Measurements from ENCODE around the gene ANO4.

Gene ANO4

DNA sequence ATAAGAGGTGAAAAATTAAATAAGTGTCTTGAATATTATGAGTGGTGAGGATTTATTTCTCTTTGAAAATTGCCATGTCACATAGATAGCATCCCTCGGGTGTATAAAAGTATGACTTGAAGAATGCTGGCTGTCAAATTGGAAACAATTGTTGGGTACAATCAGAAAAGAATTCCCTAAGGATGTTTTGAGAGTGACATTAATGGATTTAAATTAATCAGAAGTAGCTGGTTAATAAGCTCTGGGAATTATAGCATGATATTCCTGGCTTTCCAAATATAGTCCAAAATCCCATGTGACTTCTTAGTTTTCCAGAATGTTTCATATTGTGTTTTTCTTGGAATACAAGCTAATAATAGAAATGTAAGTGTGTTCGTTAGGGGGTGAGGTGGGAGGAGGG, 196.5 kb downstream of the ANO4 start:
- no peak for DNase-seq (ENCODE audit: low read depth)

DNA sequence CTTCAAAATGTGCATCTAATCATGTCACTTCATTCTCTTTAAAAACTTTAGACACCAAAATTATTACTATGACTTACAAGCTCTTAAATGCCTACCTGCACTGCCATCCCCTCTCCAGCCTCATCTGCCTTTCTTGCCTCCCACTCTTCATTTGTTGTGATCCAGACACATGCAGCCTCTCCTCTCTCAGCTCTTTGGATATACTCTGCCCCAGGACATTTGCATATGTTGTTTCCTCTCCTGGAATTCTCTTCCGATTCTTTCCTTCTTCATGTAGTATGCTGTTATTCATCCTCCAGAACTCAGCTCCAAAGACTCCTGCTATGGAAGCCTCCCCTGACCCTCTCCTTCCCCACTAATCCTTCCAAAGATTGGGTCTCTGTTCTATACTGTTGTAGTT, 197.6 kb downstream of the ANO4 start:
- DNase-seq (ENCODE audit: low read depth): no peak

DNA sequence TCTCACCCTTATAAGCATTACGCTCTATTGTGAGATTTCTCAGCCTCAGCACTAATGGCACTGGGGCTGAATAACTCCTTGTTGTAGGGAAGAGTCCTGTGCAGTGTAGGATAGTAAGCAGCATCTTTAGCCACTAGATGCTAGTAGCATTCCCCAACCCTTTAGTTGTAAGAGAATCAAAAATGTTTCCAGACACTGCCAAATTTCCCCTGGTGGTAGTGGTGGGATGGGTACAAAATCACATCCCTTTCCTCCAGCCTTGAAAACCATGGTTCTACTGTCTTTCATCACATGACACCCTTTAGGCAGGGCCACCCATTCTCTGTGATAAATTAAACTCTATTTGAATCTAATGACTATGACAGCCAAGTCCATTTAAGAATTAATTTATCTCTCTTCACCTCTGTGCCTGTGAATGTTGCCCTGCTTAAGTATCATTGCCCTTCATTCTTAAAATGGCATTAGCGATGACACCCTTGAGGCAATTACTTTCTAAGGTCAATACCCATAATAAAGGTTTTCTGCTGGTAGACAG, 199.4 kb downstream of the ANO4 start:
- no peak for DNase-seq (ENCODE audit: low read depth)

DNA sequence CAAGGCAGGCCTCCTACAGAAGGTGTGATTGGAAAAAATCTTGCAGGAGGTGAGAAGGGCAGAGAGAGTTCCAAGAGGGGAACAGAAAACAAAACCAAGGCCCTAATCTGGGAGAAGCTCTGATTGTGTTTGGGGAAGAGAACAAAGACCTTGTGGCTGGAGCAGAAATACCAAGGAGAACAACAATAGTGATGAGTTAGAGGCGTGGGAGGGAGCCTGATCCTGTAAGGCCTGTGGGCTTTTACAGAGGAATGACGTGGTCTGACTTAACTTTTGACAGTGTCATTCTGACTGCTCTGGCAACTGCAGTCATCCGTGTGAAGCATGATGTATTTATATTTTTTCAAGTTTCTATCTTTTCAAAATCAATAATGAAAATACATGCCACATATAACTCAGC, 200.6 kb downstream of the ANO4 start:
- DNase-seq (ENCODE audit: low read depth): no peak

DNA sequence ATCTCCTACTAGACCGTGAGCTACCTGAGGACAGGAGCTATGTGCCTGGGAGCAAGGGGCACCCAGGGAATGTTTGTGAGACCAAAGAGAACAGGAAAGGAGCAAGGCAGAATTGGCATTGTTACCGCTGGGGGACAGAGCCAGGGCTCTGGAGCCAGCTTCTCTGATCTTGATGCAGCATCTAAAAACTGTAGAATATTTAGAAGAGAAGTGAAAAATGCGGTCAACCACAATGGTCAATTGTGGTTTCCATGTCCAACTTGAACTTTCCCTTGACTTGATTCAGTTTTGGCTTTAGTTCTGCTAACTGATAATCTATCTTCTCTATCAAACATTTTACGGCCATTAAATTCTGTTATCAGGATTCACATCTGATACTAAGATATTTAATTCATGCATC, 201.2 kb downstream of the ANO4 start:
- DNase-seq (ENCODE audit: low read depth): no peak

DNA sequence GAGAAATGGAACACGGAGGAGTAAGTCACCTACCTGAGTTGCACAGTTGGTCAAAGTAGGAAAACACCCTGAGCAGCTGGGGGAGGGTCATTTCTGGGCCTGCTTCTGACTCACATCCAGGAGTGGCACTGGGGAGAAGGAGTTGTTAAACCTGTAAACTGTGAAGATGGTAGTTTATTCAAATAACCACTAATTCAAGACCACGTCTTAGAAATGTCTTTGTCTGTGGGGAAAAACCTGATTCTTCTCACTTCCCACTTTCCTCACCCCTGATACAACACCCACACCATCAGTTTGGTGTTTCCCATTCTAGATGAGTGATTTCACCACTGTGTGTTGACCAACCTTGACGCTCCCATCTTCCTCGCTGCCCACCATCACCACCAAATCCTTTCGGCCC, 207.1 kb downstream of the ANO4 start:
- no peak for DNase-seq (ENCODE audit: low read depth)

DNA sequence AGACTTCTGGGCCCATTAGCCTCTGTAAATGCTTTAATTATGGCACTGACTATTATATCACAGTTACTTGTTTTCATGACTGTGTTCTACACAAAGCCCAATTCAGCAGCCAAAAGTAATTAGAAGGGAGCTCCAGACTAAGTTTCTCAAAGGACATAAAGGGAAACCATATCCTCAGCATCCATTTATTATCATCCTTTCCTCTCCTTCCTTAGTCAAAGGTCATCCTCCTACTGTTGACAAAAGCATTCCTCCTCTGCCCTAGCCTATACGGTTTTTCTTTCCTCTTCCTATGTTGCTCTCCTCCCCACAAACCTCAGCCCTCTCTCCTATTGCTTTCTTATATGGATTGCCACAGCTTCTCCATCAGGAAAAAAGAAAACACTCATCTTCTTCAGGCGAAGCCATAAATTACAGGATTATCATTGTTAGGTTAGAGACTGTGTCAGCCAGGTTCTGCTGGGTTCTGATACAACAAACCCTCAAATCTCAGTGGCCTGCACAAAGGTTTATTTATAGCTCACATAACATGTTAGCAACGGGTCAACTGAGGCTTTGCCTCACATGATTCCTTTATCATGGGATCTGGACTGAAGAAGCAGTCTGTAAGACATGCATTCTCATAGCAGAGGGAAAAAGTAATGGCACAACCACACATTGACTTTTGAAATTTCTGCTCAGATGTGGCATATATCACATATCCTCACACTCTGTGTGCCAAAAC, 208.3 kb downstream of the ANO4 start:
- no peak for DNase-seq (ENCODE audit: low read depth)

DNA sequence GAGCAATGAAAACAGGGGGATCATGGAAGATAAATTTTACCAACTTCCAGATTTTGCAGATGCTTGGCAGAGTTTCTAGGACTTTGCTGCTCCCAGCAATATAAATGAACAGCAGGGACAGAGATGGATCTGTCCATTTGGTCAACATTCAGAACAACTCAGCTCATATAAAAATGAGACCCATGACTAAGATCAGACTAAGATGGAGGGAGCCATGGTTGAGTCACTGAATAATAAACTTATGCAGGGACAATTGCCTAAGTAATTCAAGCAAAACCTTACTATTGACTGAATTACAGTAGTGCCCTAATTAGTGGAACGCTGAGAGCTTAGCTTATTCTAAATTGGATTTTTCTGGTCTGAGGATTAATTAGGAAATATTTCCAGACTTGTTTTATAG, 210.3 kb downstream of the ANO4 start:
- no peak for DNase-seq (ENCODE audit: low read depth)

DNA sequence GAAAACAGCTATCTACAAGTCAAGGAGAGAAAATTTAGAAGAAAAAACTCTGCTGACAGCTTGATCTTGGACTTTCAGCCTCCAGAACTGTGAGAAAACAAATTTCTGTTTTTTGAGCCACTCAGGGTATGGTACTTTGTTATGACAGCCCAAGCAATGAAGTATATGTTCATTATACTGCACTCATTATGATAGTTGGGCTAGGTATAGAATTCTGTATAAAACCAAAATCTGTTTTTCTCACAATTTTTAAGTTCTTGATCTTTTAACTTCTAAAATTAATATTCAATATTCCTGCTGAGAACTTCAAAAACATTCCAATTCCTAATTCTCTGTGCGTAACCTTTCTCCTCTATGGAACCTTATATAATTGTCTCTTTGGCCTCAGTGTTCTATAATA, 214.7 kb downstream of the ANO4 start:
- no peak for DNase-seq (ENCODE audit: low read depth)

DNA sequence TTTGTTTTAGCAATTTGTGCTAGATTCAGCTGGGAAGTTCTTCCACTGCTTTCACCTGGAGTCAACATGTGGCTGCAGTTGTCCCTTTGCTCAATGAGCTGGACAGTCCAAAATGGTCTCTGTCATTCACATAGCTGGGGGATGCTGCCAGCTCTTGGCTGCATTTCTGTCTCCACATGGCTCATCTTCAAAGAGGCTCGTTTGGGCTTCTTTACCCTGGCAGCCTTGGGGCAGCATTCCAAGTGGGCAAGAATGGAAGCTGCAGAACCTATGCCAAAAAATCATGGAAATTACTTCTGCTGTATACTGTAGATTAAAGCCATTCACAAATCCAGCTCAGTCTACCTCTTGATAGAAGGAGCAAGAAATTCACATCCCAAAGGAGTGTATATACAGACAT, 216.3 kb downstream of the ANO4 start:
- no peak for DNase-seq (ENCODE audit: low read depth)

DNA sequence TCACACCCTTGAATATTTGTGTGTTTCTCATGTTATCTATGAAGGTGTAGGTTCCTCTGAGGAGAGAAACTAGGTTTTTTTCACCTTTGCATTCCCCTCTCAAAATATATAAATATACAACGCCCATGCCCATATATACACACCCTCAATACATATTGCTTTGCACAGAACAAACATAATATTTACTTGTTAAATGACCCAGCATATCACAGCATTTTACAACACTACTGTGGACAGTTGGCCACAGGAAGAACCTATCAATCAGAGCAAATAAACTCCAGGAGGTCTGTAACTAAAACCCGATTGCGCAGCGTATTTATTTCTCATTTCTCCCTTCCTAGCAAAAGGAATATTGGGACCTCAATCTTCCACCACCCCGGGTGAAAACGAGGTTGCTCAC, 219.4 kb downstream of the ANO4 start:
- DNase-seq (ENCODE audit: low read depth): no peak

DNA sequence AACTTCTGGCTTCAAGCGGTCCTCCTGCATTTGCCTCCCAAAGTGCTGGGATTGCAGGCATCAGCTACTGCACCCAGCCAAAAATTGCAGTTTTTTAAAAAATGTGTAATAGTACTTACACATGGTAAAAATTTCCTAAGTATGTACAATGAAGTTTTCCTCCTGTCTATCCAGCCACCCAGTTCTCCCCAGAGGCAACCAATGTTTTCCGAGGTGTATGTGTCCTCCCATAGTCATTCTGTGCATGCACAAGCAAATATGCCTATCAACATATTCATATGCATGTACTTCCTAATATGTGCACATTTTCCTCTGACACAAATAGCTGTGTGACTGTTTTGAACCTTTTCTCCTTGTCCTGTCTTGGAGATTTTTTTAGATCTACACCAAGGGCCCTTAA, 220.5 kb downstream of the ANO4 start:
- no peak for DNase-seq (ENCODE audit: low read depth)

DNA sequence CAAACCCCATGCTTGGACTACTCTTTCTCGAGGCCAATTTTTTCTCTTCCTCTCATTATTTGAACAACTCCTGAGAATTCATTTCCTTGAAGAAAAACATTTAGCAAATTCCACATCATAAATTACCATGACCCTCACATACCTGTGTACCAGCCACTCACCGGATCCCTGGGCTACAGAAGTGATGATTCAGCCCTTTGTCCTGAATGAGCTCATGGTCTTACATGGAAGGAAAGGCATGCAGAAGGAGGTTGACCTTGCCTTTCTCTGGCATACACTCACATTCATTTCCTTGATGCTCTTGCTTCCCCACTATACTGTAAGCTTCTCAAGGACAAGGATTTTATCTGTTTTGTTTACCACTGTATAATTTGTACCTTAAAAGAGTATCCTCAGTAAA, 224.0 kb downstream of the ANO4 start:
- DNase-seq (ENCODE audit: low read depth): no peak

DNA sequence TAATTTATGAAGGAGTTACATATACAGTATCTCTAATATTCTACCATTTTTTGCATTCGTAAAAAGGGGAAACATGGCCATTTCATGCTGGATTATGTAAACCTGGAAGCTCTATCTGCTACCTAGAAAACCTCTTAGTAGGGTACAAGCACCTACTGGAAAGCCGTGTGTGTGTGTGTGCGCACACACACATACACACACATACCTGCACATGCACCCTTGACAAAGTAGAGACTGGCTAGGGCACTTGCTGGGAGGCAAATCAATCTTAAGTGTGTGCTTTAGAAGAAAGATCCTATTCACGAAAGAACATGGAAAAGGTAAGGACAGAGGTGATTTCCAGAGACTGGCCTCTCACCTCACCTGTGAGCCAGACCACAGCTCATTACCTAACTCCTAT, 224.6 kb downstream of the ANO4 start:
- no peak for DNase-seq (ENCODE audit: low read depth)

DNA sequence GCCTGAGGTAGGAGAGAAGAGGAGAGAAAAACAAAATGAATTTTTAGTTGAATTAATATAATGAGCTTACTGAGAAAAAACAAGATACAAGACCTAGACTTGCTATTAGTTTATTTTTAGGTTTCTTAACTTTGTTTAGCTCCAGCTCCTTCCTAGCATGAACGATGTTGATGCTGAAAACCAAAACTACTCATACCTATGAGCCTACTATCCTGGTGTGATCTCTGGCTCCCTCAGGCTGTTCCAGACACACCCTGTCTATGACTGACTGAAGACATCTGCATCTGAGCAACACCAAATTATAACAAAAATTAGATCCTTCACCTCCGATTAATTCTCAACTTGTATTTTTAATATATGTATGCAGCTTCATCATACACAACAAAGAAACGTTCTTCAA, 225.1 kb downstream of the ANO4 start:
- DNase-seq (ENCODE audit: low read depth): no peak

DNA sequence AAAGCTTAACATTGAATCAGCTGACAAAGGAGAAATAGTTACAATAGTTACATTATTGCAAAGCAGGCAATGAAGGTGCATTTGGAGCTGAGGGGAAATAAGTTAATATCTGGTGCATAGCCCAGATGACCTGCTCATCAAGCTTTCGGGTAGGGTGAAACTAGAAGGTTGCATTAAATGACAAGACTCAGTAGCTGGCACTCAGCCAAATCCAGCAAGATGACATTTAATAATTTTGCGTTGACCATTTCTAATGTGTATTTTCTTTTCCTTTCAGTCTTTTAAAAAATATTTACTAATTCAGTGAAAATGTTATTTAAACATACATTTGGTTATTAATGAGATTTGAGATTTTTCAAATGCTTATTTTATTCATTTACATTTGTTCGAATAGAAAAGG, 226.9 kb downstream of the ANO4 start:
- no peak for DNase-seq (ENCODE audit: low read depth)

DNA sequence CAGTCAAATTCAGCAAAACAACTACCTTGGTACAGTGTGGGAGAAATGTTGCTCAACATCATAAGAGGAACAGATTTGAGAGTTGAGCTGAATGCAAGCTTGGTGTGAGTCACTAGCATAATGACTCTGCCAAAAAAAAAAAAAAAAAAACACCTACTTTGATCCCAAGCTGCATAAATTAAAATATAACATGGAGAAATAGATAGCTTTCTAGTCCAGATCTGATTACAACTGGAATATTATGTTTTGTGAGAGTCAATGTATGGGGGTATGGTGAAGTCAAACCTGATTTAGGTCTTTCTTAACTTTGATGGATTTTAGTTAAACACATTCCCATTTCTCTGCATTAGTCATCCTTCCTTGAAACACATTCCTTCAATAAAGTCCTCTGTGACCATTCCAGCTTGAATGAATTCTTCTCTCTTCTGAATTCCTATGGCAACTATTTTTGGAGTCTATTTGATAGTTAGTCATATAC, 227.4 kb downstream of the ANO4 start:
- no peak for DNase-seq (ENCODE audit: low read depth)

DNA sequence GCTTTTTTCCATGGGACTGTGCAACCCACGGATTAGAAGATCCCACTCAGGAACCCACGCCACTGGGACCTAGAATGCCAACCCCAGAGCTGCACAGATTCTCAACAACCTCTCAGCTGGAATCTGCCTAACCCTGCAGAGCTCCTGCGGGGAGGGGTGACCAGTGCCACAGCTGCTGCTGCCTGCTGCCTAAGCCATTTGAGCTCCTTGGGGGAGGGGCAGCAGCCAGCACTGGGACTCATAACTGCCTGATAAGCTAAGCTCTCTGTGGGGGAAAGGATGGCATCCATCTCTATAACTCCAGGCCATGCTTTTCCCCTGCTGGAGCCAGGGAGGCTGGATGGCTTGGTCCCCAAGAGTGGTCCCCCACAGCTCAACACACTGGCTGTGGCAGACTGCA, 232.6 kb downstream of the ANO4 start:
- no peak for DNase-seq (ENCODE audit: low read depth)

DNA sequence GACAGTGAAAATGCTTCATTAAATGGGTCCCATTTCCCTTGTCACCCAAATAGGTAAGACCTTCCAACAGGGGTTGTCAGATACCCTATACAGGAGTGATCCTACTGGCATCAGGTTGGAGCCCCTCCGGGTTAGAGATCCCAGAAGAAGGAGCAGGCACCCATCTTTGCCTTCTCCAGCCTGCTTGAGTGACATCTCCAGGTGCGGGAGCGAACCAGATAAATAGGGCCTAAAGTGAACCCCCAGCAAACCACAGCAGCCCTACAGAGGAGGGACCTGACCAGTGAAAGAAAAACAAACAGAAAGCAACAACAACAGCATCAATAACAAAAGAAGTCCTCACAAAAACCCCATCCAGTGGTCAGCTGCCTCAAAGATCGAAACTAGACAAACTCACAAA, 233.2 kb downstream of the ANO4 start:
- DNase-seq (ENCODE audit: low read depth): no peak

DNA sequence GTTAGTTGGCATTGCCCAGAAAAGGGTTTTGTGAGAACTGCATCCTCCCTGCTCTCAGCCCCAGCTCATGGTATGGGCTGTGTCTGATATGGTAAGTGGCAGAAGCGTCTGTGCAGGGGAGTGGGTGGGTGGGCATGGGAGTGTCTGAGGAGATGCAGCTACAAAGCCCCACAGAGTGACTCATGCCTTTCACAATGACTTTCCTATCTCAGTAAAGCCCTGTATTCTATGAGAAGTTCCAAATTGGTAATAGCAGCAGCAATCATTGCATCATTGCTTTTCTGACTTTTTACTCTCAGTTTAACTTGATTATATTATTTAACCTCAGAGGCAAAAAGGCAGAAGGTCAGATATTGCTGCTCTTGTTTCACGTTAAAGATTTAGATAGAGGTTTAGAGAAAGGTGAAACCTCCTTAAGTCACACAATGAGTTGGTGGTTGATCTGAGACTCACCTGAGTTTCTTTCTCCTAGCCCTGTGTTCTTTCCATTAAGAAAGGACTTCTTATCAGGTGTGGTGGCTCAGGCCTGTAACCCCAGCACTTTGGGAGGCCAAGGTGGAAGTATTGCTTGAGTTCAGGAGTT, 243.8 kb downstream of the ANO4 start:
- DNase-seq (ENCODE audit: low read depth): no peak

DNA sequence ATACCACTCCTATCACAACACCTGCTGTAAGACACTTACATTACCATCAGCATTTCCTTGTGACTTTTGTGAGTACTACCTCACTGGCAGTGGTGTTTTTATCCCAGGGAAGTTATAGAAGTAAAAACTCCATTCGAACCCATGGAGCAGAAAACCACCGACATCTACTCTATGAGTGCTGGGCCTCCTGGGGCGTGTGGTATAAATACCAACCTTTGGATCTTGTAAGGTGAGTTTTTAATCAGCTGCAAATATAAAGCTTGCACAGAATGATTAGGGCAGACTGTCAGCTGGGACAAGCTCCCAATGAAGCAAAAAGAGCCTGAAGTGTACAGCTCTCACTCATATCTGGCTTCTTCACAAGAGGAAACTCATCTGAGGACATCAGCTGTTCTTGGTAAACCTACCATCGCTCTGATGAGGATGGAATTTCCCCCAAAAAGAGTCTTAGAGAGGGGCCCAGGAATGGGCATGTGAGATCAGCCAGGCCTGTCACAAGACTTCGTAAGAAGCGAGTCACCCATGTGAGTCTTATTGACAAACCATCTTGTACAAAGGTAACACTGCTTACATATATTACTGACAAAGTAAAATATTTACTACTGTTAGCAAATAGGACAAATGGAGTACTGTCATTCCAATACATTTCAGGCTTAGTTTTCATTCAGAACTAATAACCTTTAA, 245.4 kb downstream of the ANO4 start:
- no peak for DNase-seq (ENCODE audit: low read depth)

DNA sequence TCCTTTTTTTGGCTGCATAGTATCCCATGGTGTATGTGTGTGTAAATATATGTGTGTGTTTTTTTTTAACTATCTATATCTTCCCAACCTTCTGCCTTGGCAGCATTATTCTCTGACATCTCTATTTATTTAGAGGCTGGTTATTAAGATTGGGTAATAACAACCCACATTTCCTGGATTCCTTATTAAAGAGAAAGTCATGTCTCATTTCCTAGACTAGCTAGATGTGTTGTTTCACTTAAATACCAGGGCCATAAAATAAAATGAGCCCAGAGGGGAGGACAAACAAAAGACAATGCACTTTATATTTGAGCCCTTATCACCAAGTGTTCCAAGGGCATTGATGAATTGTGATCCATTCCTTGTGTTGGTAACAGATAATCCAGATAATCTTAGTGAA, 246.4 kb downstream of the ANO4 start:
- no peak for DNase-seq (ENCODE audit: low read depth)

DNA sequence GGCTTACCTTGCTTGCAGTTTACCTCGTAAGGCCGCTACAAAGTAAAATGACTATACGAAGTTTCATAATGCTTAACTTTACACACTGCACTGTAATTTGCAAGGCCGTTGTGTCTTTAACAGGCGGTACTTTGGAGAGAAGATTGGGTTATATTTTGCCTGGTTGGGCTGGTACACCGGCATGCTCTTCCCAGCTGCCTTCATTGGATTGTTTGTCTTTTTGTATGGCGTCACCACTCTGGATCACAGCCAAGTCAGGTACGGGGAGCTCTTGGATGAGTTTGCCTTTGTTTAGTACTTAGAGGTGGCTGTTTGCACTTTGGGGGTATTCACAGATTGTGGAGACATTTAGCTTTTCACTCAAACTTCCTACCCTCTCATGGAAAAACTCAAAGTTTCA, 247.6 kb downstream of the ANO4 start:
- DNase-seq (ENCODE audit: low read depth): no peak
